NCI-H1417 treated with DMSO at 0.1 percent for 48 hours (cell line): ENCODE results near the gene BACE2.

Experiments
- DNase-seq: peaks from one replicate; lab custom pipeline; 2025; lab: John Stamatoyannopoulos, UW

BACE2 gene

GRCh38 chr21:41167348-41168342 is at the start of gene BACE2:
Gene BACE2, plus strand, starts transcription at chr21:41168160. Its CDS starts 104 bp downstream, at chr21:41168264.
- no peak for DNase-seq

GRCh38 chr21:41119901-41120300 is 48.1 kb upstream of the BACE2 start:
- no peak for DNase-seq

DNA sequence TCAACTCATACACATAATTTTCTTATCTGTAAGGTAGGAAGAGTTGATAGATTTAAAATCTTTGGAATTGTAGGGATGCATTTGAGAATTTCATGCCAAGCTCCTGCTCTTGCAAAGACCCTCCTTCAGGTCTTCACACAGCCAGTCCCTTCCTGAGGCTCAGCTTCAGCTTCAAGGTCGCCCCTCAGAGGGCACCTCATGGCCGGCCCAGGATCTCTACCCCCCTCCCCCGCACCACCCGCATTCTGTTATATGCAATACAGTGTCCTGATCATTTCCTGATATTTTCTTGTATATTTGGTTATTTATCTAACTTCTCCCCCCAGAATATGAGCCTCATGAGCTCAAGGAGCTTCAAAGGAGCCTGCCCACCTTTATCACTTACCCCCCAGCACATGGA is 47.0 kb upstream of the BACE2 start:
- no peak for DNase-seq

- peak; percentile 21 for DNase-seq
Observed at GRCh38 chr21:41121785-41122415, 46.1 kb upstream of the BACE2 start.

- no peak for DNase-seq
Observed at GRCh38 chr21:41124641-41125201, 43.2 kb upstream of the BACE2 start.

DNA sequence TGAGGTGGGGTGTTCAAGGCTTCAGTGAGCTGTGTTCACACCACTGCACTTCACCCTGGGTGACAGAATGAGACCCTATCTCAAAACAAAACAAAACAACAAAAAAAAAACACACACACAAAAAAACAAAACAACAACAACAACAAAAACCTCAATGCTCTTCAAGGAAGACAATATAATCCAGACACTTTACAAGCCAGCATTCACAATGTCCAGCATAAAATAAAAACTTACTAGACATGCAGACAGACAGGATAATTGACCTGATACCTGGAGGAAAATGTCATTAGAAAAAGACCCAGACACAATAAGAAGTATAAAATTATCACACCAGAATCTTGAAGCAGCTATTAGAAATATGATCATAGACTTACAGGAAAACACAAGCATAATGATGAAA is 39.0 kb upstream of the BACE2 start:
- no peak for DNase-seq

DNA sequence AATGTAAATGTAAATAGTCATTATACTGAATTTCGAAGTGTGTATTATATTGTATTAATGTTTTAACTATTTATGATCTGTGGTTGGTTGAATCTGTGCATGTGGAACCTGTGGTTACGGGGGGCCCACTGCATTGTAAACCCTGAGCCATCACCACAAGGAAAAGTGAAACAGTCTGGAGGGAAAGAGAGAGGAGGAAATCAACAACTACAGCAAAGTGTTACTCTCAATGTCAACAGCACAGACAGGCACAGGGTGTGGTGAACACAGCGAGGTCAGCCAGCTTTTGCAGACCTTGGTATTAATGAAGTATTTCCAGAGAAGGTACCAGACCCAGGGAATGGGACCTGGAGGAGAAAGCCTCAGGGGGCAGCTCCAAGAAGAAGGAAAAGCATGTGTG is 37.1 kb upstream of the BACE2 start:
- DNase-seq = no peak

GRCh38 chr21:41133874-41134522 is 34.0 kb upstream of the BACE2 start:
- DNase-seq = no peak

- DNase-seq = no peak
Observed at GRCh38 chr21:41135746-41136145, 32.2 kb upstream of the BACE2 start.

DNA sequence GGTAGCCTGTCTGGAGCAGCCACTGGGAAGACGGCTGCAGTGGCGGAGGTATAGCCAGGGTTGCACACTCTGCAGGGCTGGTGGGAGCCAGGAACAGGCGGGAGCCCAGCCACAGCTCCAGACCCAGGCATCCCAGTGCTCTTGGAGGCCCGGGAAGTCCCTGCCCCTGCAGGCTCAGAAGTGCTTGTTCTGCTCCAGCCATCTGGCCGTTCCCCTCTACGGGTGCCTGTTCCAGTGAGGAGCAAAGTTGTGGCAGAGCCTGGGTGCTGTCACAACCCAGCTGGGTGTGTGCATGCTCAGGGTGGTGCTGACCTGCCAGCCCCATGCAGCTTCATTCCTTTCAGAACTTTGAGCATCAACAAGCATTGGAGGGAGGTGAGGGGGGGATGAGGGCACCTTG is 31.7 kb upstream of the BACE2 start:
- no peak for DNase-seq

DNA sequence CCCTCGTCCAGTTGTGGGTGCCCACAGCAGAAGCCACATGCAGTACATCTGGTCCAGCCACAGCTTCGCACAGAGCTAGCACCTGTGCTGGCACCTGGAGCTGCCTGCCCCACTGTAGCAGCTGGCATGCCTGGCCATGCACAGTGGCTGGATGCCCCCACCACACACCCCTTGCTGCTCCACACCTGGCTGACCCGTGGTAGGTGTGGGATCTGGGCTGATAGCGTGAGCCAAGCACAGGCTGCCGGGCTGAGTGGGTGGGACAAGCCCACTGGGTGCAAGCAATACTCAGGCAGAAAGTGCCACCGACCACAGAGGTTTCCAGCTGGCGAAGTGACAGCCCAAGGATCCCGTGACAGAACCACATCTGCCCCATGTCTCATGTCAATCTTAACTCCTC is 30.6 kb upstream of the BACE2 start:
- DNase-seq = no peak

GRCh38 chr21:41137889-41138288 is 30.1 kb upstream of the BACE2 start:
- DNase-seq = no peak

DNA sequence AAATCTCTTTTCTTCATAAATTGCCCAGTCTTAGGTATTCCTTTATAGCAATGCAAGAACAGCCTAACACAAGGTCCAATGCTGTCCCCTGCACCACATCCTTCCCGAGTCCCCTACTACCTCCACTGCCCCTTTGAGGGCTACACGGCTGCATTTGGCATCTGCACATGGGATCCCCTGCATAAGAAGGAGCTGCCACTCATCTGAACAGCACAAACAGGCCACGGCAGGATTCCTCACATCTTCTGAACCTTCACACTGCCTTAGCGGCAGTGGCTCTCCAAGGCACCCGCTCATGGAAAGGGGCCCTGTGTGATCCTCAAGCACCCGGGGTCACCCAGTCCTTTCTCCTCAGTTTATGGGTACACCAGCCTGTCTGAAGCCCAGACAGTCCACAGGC is 29.2 kb upstream of the BACE2 start:
- no peak for DNase-seq

- no peak for DNase-seq
Observed at GRCh38 chr21:41139275-41139674, 28.7 kb upstream of the BACE2 start.

GRCh38 chr21:41139951-41140350 is 28.0 kb upstream of the BACE2 start:
- DNase-seq = no peak

DNA sequence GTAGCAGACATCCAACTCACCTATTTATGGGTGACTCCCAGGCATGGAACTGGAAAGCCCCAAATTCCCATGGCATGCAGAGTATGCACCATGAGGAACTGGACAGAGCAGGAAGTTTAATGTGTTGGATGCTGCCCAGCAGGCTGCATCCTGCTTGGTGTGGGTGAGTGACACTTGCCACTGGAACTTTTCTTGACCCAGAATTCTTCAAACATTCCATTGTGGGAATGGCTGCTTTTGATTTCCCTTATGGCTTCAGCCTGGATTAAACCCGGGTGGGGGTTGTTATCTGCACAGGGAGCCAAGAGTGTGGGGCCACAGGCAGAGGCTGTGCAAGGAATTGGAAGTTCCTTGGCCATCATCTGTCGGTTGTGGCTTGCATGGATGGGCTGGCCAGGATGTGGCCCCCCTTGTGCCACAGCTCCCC is 26.9 kb upstream of the BACE2 start:
- DNase-seq = no peak

- DNase-seq = peak; percentile 6
Observed at GRCh38 chr21:41142051-41142795, 25.7 kb upstream of the BACE2 start.

DNA sequence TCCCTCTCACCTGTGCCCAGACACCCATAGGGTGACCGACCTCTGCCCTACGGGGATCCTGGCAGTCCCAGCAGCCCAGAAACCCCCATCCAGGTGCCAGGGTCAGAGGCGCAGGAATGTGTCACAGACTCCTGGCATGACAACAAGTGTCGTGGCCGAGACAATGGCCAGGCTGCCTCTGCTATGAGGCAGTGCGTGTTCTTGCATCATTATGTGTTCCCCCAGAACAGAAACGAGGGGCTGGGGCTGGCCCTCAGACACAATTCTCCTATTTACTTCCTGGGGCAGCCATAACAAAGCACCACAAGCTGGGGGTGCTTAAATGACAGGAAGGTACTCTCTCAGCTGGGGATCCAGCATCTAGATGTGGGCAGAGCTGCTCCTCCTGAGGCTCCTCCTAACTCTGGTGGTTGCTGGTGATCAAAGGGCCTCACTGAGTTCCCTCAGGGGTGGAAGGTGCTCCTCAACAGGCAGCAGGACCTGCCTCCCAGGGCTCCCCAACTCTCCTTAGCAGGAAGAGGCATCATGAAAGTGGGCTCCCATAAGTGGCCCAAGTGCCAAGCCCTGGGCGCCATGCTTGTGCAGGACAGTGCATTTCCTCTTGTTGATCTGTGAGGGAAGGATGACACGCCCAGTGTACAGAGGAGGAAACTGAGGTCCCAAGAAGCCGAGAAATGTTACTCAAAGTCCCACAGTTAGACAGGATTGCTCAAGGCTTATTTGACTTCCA is 24.2 kb upstream of the BACE2 start:
- DNase-seq = no peak

DNA sequence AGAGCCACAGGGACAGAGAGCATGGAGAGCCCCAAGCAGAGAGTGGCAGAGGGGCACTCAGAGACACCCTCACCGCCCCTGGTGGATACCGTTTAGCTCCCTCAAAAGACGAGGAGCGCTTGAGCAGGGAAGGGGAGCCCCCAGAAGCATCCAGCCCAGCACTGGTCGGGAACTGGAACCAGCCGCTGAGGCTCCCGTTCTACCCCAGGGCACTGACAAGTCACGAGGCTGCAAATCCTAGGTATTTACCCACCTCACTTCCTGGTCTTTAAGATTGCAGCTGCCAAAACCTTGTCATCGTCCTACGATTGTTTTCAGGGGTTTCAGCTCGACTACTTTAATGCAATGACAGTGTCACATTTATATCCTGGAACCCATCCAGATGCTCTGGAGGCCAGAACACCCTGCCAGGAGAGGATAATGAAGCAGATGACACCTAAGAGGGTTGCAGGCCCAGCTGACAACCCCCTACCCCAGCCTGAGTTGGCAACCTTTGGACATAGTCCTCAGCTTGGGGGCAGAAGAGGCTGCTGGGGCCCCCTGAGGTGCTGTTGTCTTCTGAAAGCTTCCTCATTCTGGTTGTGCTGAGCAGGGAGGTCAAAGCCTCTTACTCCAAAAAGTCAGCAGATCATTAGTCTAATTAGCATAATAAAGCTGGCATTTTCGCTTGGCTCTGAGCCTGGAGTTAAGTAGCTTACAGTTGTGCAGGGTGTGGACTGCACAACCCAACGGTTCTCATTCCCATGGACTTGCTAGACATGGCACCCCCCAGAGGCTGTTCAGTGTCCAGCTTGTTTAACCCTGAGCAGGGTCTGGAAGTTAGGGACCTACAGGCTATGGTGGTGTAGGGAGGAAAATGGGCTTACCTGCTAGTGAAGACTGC is 20.6 kb upstream of the BACE2 start:
- DNase-seq = no peak

GRCh38 chr21:41147979-41148355 is 20.0 kb upstream of the BACE2 start:
- DNase-seq = no peak
